Gastroesophageal sphincter (tissue), 3 donors: ENCODE data around the gene FAM193B.

Experiments used
- CTCF ChIP-seq, 4 experiments: fragments of 200-600 bp in 2 of 4; fragments of 450-650 bp in 2 of 4; sonication (generic) in 1 of 4; IDR thresholded peaks; one replicate each; pipeline ENCODE4 v1.5.1; 2017 to 2019; ENCODE audit warnings: antibody characterized with exemption in 4 of 4, mild to moderate bottlenecking in 2 of 4, moderate library complexity in 2 of 4
- POLR2A ChIP-seq, 2 donors: fragments of 450-650 bp; IDR thresholded peaks; one replicate each; pipeline ENCODE4 v1.6.1; 2017; ENCODE audit warnings: antibody characterized with exemption in 2 of 2, mild to moderate bottlenecking in 2 of 2, moderate library complexity in 1 of 2

- TF ChIP-seq CTCF (IDR thresholded peaks at IDR 0.05) (no peak), POLR2A (IDR thresholded peaks at IDR 0.05) (no peak)
Observed at GRCh38 chr5:177508221-177508611, 46.1 kb downstream of the FAM193B start.
